HuH-7 (cell line): ENCODE measurements around the gene MEGF11.
A peak's percentile ranks its signal among the peaks of the same experiment; 100 is the strongest.
"Not testable (repeated sequence)": the region's sequence is repeated elsewhere in the genome, so short reads cannot be mapped to it uniquely, and the experiment has no call there.

Source experiments
- DNase-seq: peaks from one replicate; pipeline ENCODE4 v3.0.0; 2011; ENCODE audit warnings: low spot score

The MEGF11 gene

DNA sequence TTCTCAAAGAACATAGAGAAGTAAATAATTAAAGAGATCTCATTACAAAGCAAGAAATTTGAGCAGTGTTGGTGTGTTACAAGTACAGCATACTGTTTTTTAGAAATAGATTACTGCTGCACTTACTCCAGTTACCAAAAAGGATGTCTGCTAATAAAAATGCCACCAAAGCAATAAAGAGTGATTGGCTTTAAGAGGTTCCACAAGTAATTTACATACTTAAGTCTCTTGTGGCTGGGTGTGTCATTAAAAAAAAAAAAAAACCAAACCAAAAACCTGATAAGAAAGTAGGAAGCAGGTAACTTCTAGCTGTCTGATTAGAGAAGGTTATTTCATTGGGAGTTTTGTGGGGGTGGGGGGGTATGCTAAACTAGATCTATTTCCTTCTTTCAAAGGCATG lies 369.0 kb downstream of the MEGF11 start:
- DNase-seq, result no peak

- DNase-seq, result no peak
Measured at GRCh38 chr15:65883571-65883970, 370.0 kb downstream of the MEGF11 start.

DNA sequence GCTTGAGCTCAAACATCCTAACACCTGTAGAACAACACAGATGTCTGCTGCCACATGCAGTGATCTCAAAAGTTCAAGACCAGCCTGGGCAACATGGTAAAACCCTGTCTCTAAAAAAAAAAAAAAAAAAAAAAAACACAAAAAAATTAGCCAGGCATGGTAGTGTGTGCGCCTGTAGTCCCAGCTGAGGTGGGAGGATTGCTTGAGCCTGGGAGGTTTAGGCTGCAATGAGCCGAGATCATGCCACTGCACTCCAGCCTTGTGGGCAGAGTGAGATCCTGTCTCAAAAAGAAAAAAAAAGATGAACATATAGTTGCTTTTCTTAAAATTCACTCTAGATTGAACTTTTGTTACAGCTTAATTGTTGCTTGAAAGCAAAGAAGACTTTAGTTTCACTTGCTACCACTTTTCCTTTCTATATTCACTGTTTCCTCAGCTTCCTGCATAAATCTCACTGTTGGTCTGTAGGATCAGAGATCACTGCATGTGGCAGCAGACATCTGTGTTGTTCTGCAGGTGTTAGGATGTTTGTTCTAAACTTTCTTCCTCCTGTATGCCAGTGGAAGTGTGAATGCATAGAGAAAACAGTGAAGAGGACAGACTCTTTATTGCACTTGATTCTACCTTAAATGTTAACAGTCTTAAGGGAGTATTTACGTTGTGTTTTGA lies 371.6 kb downstream of the MEGF11 start:
- DNase-seq, result no peak

DNA sequence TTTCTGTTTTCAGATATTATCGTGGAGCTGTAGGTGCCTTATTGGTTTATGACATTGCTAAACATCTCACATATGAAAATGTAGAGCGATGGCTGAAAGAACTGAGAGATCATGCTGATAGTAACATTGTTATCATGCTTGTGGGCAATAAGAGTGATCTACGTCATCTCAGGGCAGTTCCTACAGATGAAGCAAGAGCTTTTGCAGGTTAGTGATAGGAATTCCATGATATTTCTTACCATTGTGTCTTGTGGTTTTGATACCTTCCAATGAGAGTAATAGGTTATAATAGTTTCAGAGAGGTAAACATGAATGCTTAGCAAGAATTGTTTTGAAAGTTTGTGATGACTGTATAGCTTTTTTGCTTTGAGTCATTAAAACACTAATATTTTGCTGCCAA lies 375.8 kb downstream of the MEGF11 start:
- DNase-seq, result no peak

DNA sequence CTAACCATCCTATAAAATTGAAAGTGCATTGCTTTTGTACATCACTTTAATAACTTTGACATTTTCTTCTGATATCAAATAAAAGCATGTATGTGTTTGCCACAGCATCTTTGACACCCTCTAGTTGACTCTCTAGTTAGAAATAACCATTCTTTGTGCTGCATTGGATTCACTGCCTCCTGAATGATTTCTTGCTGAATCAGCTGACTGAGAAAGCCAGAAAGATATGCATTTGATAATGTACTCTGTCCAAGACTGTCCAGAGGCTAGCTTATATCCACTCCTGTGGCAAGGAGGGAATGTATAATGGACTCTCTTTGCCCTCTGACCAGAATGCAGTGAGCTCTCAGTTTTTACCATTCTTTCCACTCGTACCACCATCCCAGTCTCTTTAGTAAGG lies 378.1 kb downstream of the MEGF11 start:
- DNase-seq, result no peak

DNA sequence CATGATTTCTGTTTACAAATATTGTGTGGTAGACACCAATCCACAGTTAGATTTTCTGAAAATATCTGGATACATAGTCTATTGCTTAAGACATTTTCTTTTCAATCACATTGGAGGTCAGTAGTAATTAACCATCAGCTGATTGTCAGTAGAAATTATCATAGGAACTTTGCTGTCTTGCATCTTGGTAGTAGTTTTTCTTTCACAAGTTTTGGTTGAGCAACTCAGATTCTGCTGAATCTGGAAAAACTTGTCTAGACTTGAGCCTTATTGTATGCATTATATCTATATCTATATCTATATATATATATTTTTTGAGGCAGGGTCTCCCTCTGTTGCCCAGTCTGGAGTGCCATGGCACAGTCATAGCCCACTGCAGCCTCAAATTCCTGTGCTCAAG lies 380.3 kb downstream of the MEGF11 start:
- no peak for DNase-seq

DNA sequence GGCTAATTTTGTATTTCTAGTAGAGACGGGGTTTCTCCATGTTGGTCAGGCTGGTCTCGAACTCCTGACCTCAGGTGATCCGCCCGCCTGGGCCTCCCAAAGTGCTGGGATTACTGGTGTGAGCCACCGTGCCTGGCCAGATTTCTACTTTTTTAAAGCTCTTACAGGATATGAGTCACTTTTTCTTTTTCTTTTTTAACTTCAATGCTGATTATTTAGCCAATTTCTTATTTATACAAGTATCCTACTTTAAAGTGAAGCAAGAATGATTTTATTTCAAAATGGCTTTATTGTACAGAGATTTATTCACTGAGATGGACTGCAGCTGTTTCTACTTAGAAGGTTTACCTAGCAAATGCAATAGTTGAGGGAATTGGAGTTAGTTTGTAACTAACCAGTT lies 381.0 kb downstream of the MEGF11 start:
- not testable (repeated sequence) for DNase-seq

GRCh38 chr15:65871886-65872285 lies 381.7 kb downstream of the MEGF11 start:
- not testable (repeated sequence) for DNase-seq

GRCh38 chr15:65870889-65871533 lies 382.5 kb downstream of the MEGF11 start:
- DNase-seq, result peak; percentile 59

GRCh38 chr15:65869954-65870871 lies 383.3 kb downstream of the MEGF11 start:
- DNase-seq, result peak; percentile 32

- peak; percentile 92 for DNase-seq
Measured at GRCh38 chr15:65869126-65869953, 384.2 kb downstream of the MEGF11 start, which contains the start of gene RAB11A. RAB11A (plus strand) TSS chr15:65869491; CDS start chr15:65869586, 95 bp downstream.

DNA sequence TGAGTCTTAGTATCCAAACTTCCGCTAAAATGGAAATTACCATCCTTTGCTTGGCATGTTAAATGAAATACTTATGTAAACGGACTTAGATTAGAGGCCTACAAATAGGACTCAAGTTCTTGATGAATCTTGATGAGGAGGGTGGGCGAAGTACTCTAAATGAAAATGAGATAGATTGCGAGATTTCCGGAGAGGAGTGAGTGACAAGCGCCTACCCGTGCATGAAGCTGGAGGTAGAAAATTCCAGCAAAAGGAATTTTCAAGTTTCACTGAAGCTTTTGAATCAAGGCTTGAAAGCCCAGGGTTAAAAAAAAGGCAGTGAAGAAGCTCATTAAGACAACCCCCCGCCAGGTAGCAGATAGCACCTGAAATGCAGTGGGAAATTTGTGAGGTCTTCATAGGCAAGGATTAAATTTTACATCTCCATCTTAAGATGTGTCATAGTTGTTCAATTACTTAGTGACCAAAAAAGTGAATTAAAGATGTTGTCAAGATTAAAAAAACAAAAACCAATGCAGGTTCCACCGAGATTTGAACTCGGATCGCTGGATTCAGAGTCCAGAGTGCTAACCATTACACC lies 384.9 kb downstream of the MEGF11 start:
- DNase-seq, result no peak

DNA sequence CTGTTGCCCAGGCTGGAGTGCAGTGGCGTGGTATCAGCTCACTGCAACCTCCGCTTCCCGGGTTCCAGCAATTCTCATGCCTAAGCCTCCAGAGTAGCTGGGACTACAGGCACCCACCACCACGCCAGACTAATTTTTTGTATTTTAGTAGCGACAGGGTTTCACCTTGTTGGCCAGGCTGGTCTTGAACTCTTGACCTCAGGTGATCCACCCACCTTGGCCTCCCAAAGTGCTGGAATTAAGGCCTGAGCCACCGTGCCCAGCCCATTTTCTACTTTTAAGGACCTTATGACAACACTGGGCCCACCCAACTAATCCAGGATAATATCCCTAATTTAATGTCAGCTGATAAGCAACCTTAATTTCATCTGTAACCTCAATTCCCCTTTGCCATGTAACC lies 385.6 kb downstream of the MEGF11 start:
- not testable (repeated sequence) for DNase-seq

- no peak for DNase-seq
Measured at GRCh38 chr15:65867244-65867643, 386.3 kb downstream of the MEGF11 start.

- no peak for DNase-seq
Measured at GRCh38 chr15:65863106-65863505, 390.4 kb downstream of the MEGF11 start.

DNA sequence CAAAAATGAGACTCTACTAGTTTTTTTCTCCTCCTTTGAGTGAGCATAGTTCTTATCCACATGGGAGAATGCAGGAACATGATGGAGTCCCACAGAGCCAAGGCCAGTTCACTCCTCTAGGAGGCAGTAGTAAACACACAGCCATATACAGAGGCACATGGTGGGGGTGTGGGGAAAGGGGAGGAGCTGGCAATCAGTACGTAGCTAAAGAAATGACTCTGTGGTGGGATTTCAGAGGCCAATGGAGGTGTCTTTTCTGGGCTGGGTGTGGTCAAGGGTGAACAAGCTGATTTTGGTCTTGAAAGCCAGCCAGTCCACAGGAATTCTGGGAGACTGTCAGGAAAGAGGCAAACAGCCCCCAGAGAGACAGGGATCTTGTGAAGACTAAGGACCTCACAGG lies 390.9 kb downstream of the MEGF11 start:
- peak; percentile 71 for DNase-seq

DNA sequence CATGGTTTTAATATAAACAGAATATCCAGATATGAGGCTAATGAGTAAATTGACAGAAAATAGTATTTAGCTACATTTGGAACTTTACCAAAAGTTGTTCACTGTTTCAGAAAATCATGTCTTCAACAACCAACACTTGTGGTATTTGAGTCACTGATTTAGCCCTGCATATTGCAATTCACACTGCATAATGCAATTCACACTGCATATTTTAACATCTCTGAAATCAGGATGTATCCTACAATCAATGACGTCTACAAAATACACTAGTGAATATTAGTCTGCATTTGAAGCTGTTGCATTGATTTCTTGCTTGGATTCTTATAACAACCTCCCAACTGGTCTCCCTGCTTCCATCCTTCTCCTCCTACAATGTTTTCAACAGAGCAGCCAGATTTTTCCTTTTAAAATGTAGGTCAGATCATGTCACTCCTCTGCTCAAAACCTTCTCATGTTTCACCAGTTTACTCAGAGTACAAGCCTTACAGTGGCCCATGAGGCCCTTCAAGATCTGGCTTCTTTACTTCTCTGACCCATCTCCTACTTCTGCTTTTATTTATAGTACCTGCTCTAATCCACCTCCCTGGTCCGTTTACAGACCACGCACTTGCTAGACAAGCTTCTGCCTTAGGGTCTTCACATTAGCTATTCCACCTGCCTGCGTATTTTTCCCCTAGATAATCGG lies 395.7 kb downstream of the MEGF11 start:
- DNase-seq, result no peak

- peak; percentile 52 for DNase-seq
Measured at GRCh38 chr15:65856821-65857455, 396.6 kb downstream of the MEGF11 start.

GRCh38 chr15:65851981-65852380 lies 401.6 kb downstream of the MEGF11 start:
- DNase-seq, result no peak

DNA sequence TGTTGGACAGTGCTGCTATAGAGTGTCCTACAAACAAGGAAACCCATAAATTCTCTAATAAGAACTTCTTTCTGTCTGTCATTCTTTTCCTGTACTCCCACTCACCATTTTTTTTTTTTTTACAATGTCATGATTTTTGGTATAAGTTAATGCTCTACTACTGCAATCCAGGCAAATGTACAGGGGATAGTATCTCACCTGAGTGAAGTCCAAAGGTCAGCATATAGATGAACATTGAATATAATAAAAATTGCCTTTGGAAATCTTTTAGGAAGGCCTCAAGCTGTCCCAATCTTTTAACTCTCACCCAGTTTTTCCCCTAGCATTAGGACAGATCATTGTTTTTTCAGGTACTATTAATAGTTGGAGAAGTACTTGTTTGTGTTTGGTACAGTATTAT lies 405.6 kb downstream of the MEGF11 start:
- no peak for DNase-seq
